Thoracic aorta (tissue), 2 donors: Measurements from ENCODE around the gene UBN1. TPM values are rescaled to one million over a fixed set of nuclear protein-coding genes. Genes with fewer than 3 reads are reported as not detected.

Source experiments
- ATAC-seq: fragments of 150-250 bp; one replicate; pipeline ENCODE4 v1.8.0; 2017; ENCODE audit warnings: low read depth; ENCODE audit not compliant: insufficient number of reproducible peaks, low FRiP score
- DNase-seq: peaks from one replicate; pipeline ENCODE4 v3.0.0-alpha.2; 2020; ENCODE audit warnings: low spot score
- H3K27ac ChIP-seq, 2 donors: fragments of 200-600 bp; sonication (generic); 1 replicate in 1 of 2; 2 replicates in 1 of 2; pipeline ENCODE4 v1.5.1; 2016; ENCODE audit warnings: mild to moderate bottlenecking in 2 of 2, moderate library complexity in 2 of 2
- H3K27me3 ChIP-seq: fragments of 200-600 bp; sonication (generic); replicated peaks from 2 replicates; pipeline ENCODE4 v1.6.0; 2016; ENCODE audit warnings: mild to moderate bottlenecking; ENCODE audit not compliant: insufficient read depth
- H3K36me3 ChIP-seq: fragments of 200-600 bp; sonication (generic); one replicate; pipeline ENCODE4 v1.5.1; 2016
- H3K4me1 ChIP-seq, 2 donors: fragments of 200-600 bp; sonication (generic); 1 replicate in 1 of 2; 2 replicates in 1 of 2; pipeline versions ENCODE4 v1.5.1 to v1.6.0; 2016; ENCODE audit warnings: low read depth in 2 of 2, mild to moderate bottlenecking in 1 of 2; ENCODE audit not compliant: control insufficient read depth in 1 of 2
- H3K4me3 ChIP-seq: fragments of 200-600 bp; sonication (generic); 2 replicates; pipeline ENCODE4 v1.5.1; 2016; ENCODE audit warnings: mild to moderate bottlenecking
- H3K9me3 ChIP-seq: fragments of 200-600 bp; sonication (generic); 2 replicates; pipeline ENCODE4 v1.5.1; 2016
- total RNA-seq, 2 donors: library from RNA; depleted of rRNA; stranded (reverse); fragments of >200 nt; gene quantifications; one replicate each; pipeline versions ENCODE4 v1.1.0 to v1.2.3, GENCODE V29; 2016
- TF ChIP-seq, protein P1 (sequence below): fragments of 200-600 bp; sonication (generic); IDR thresholded peaks from one replicate; pipeline ENCODE4 v1.5.1; 2019; ENCODE audit warnings: antibody characterized with exemption

UBN1 gene
- total RNA-seq, 2 donors from 2014 or later = 27.1 to 37.0 TPM

DNA sequence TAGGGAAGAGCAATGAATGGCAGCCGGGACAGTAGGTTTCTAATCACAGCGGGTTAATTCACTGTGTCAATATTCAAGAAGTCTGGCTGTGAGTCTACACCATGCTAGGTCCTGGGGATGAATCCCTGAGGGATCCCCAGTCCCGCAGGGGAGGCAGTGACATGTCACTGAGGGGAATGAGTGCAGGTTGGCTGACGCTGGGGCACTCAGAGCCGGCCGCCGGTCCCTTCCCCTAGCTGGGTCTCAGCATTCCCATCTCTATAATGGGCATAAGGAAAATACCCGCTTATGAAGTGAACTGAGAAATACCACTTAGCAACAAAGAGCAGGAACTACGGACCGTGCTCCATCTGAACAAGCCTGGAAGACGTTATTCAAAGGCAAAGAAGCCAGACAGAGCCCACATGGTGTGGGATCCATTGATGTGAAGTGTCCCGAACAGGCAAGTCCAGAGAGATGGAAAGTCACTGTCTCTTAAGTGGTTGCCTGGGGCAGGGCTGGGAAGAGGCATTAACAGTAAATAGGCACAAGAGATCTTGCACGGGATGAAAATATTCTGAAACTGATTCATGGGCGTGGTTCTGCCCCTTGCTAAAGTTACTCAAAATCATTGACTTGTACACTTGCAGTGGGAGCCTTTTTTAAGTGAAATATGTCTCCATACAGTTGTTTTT, 57.8 kb downstream of the UBN1 start:
- Histone ChIP-seq H3K36me3 (peaks cover 9% of the 10 kb centered on the region), H3K9me3 (no peaks in the 10 kb centered on the region), H3K27ac (no peak overlapping the region), H3K27me3 (no peaks in the 10 kb centered on the region), H3K4me3 (no peak overlapping the region), H3K4me1 (no peaks in the 10 kb centered on the region)
- TF ChIP-seq, protein P1, sequence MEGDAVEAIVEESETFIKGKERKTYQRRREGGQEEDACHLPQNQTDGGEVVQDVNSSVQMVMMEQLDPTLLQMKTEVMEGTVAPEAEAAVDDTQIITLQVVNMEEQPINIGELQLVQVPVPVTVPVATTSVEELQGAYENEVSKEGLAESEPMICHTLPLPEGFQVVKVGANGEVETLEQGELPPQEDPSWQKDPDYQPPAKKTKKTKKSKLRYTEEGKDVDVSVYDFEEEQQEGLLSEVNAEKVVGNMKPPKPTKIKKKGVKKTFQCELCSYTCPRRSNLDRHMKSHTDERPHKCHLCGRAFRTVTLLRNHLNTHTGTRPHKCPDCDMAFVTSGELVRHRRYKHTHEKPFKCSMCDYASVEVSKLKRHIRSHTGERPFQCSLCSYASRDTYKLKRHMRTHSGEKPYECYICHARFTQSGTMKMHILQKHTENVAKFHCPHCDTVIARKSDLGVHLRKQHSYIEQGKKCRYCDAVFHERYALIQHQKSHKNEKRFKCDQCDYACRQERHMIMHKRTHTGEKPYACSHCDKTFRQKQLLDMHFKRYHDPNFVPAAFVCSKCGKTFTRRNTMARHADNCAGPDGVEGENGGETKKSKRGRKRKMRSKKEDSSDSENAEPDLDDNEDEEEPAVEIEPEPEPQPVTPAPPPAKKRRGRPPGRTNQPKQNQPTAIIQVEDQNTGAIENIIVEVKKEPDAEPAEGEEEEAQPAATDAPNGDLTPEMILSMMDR = no peak
- DNase-seq (no peak), ATAC-seq (no peak)

DNA sequence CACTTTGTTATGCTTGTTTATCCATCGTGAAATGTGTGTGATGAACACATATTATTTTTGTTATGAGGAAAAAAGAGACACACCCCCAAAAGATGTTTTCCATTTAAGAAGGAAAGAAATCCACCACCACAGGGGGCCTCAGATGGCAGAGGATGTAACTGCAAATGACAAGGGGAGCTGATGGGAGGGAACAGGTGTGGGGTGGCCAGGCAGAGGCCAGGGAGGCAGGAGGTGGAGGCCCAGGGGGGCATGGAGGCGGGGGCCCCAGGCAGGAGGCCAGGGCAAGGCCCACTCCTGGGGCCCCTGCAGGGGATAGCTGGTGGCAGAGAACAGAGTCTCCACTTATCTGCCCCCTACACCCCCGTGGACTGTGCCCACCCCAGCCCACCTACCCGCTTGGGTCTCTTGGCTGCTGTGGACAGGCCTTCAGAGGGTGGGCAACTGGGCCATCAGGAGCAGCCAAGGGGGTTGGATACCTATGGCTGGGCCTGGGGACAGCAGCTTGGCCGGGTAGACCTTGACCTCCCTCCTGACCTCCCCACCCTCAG, 61.6 kb downstream of the UBN1 start:
- ATAC-seq (no peak), DNase-seq (no peak)
- TF ChIP-seq, protein P1 = no peak
- Histone ChIP-seq H3K4me1 (no peaks in the 10 kb centered on the region), H3K9me3 (no peaks in the 10 kb centered on the region), H3K36me3 (peaks cover 2% of the 10 kb centered on the region), H3K27ac (no peak overlapping the region), H3K27me3 (no peaks in the 10 kb centered on the region), H3K4me3 (no peak overlapping the region)

DNA sequence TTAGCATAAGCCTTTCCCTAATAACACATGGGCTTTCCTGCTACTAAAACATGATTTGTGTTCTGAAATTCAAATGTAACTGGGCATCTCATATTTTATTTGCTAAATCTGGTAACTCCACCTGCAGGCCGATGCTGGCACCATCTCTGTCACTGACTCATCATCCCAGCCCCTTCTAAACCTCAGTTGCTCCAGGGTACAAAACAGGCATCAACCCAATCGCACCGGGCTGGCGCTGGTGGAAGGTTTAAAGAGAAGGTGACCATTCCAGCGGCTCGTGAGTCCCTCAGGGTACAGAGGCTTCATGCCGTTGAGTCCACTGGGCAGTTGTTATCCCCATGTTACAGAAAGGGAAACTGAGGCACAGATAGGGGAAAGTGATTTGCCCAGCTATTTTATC, 62.5 kb downstream of the UBN1 start:
- ATAC-seq = no peak
- no peak overlapping the region for H3K4me3 ChIP-seq
- H3K27ac ChIP-seq = no peak overlapping the region
- DNase-seq = no peak
- no peaks in the 10 kb centered on the region for H3K36me3 ChIP-seq
- H3K9me3 ChIP-seq = no peaks in the 10 kb centered on the region
- H3K27me3 ChIP-seq = no peaks in the 10 kb centered on the region
- H3K4me1 ChIP-seq = no peaks in the 10 kb centered on the region
- TF ChIP-seq, protein P1 = no peak

DNA sequence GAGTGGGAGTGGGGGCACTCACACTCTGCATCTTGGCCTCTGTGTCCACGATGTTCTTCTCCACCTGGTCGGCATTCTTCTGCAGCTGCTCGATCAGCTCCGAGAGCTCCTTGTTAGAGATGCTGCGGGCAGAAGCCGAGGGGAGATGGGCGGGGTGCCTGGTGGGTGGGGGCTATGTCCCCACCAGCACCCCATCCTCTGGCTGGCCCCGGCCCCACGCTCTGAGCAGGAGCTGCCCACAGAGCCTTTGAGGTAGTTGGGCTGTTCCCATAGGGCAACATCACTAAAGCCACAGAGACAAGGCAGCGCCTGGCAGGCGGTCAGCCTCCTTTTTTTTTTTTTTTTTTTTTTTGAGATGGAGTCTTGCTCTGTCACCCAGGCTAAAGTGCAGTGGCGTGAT, 63.5 kb downstream of the UBN1 start:
- DNase-seq = no peak
- Histone ChIP-seq H3K4me3 (no peak overlapping the region), H3K27ac (no peak overlapping the region), H3K36me3 (no peaks in the 10 kb centered on the region), H3K27me3 (no peaks in the 10 kb centered on the region), H3K4me1 (no peaks in the 10 kb centered on the region), H3K9me3 (no peaks in the 10 kb centered on the region)
- ATAC-seq = no peak
- TF ChIP-seq, protein P1 = no peak

DNA sequence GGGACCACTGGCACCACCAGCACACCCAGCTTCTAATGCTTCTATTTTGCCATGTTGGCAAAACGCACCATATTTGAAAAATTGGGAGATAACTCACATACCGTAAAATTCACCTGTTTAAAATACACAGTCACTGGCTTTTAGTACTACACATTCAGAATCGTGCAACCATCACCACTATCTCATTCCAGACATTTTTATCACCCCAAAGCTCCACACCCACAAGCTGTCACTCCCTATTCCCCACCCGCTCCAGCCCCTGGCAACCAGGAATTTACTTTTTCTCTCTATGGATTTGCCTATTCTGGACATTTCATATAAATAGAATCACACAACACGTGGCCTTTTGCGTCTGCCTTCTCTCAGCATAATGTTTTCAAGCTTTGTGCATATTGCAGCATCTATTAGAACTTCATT, 64.7 kb downstream of the UBN1 start:
- Histone ChIP-seq H3K36me3 (no peaks in the 10 kb centered on the region), H3K4me1 (peaks cover 0 to 8% of the 10 kb centered on the region in 2 donors), H3K27ac (no peak overlapping the region), H3K9me3 (no peaks in the 10 kb centered on the region), H3K4me3 (no peak overlapping the region), H3K27me3 (no peaks in the 10 kb centered on the region)
- ATAC-seq = no peak
- no peak for DNase-seq
- TF ChIP-seq, protein P1 = no peak
